IMR-90 (cell line): ENCODE measurements around the gene ORMDL3. TPM values are rescaled to one million over a fixed set of nuclear protein-coding genes. Genes with fewer than 3 reads are reported as not detected.
A peak's percentile ranks its signal among the peaks of the same experiment; 100 is the strongest.

Experiments
- ATAC-seq: fragments of 200-7000 bp; cut with Tn5 transposase; 2 replicates; pipeline ENCODE4 v1.9.1; 2020; ENCODE audit warnings: low read depth, mild to moderate bottlenecking, moderate library complexity
- BruUV-seq: library from RNA; stranded (reverse); fragments of 400-500 nt; replicated peaks from 2 replicates; lab custom pipeline; 2021; lab: Mats Ljungman, UMichigan
- CTCF ChIA-PET: fragments of 300-600 bp; formaldehyde crosslinking; extraction: SDS; loops from one replicate; lab custom pipeline; 2021; ENCODE audit warnings: antibody characterized with exemption; lab: Yijun Ruan, JAX
- POLR2A ChIA-PET: fragments of 300-600 bp; sonication (Branson Sonifier 250); formaldehyde crosslinking; loops from one replicate; lab custom pipeline; 2022; ENCODE audit warnings: antibody characterized with exemption; ENCODE audit not compliant: unreplicated experiment; lab: Charles Lee
- DNase-seq: peaks from one replicate; pipeline ENCODE4 v3.0.0; 2013
- H2AFZ ChIP-seq: replicated peaks from 2 replicates; pipeline ENCODE3; 2013; ENCODE audit warnings: low read length, mild to moderate bottlenecking; ENCODE audit not compliant: poor library complexity
- H2AK5ac ChIP-seq: 2 replicates; pipeline ENCODE4 v1.6.1; 2013; ENCODE audit warnings: low read depth, low read length, inconsistent platforms
- H2AK9ac ChIP-seq: replicated peaks from 2 replicates; pipeline ENCODE3; 2013; ENCODE audit warnings: mild to moderate bottlenecking, low read depth, low read length, moderate library complexity; ENCODE audit not compliant: poor library complexity
- H2BK120ac ChIP-seq: 2 replicates; pipeline ENCODE4 v1.6.1; 2013; ENCODE audit warnings: low read depth, low read length, inconsistent platforms
- H2BK15ac ChIP-seq: 3 replicates; pipeline ENCODE4 v1.6.1; 2013; ENCODE audit warnings: low read depth, low read length, inconsistent platforms
- H2BK20ac ChIP-seq: 2 replicates; pipeline ENCODE4 v1.6.1; 2013; ENCODE audit warnings: low read depth, mild to moderate bottlenecking, inconsistent platforms, low read length, moderate library complexity
- H2BK5ac ChIP-seq: 2 replicates; pipeline ENCODE4 v1.6.1; 2013; ENCODE audit warnings: mild to moderate bottlenecking, low read depth, low read length, inconsistent platforms; ENCODE audit not compliant: poor library complexity, severe bottlenecking
- H3K14ac ChIP-seq: replicated peaks from 2 replicates; pipeline ENCODE4 v1.6.1; 2013; ENCODE audit warnings: low read depth, low read length, inconsistent platforms
- H3K18ac ChIP-seq: 2 replicates; pipeline ENCODE4 v1.6.1; 2013; ENCODE audit warnings: low read depth, low read length, control low read depth
- H3K23ac ChIP-seq: 2 replicates; pipeline ENCODE4 v1.6.1; 2013; ENCODE audit warnings: low read depth, low read length, inconsistent platforms
- H3K27ac ChIP-seq: 2 replicates; pipeline ENCODE4 v1.5.1; 2013; ENCODE audit warnings: mild to moderate bottlenecking, control low read depth, low read length; ENCODE audit not compliant: insufficient read depth
- H3K27me3 ChIP-seq: 2 replicates; pipeline ENCODE4 v1.6.1; 2013; ENCODE audit warnings: low read length; ENCODE audit not compliant: control insufficient read depth, insufficient read depth
- H3K36me3 ChIP-seq: 2 replicates; pipeline ENCODE4 v1.6.1; 2013; ENCODE audit warnings: low read length, mixed read lengths; ENCODE audit not compliant: control insufficient read depth, insufficient read depth
- H3K4ac ChIP-seq: 2 replicates; pipeline ENCODE4 v1.6.1; 2013; ENCODE audit warnings: low read depth, low read length, inconsistent platforms
- H3K4me1 ChIP-seq: 2 replicates; pipeline ENCODE4 v1.6.1; 2013; ENCODE audit warnings: low read length, mixed read lengths; ENCODE audit not compliant: control insufficient read depth, insufficient read depth
- H3K4me2 ChIP-seq: 2 replicates; pipeline ENCODE4 v1.6.1; 2013; ENCODE audit warnings: low read depth, mild to moderate bottlenecking, control low read depth, low read length, moderate library complexity
- H3K4me3 ChIP-seq: 2 replicates; pipeline ENCODE4 v1.5.1; 2013; ENCODE audit warnings: low read depth, mild to moderate bottlenecking, control low read depth, low read length, moderate library complexity; ENCODE audit not compliant: insufficient read depth
- H3K56ac ChIP-seq: 2 replicates; pipeline ENCODE4 v1.6.1; 2013; ENCODE audit warnings: low read length, inconsistent platforms; ENCODE audit not compliant: insufficient read depth; ENCODE audit errors: extremely low read depth
- H3K79me1 ChIP-seq, 2 experiments: 2 replicates each; pipeline ENCODE4 v1.6.1; 2013; ENCODE audit warnings: low read length in 2 of 2, inconsistent platforms in 1 of 2, low read depth in 1 of 2
- H3K9ac ChIP-seq: 2 replicates; pipeline ENCODE4 v1.6.1; 2013; ENCODE audit warnings: low read depth, low read length, control low read depth
- H3K9me1 ChIP-seq: 2 replicates; pipeline ENCODE4 v1.6.1; 2013; ENCODE audit warnings: low read length, inconsistent platforms; ENCODE audit not compliant: insufficient read depth
- H3K9me3 ChIP-seq: 2 replicates; pipeline ENCODE4 v1.6.1; 2013; ENCODE audit warnings: low read length; ENCODE audit not compliant: control insufficient read depth, insufficient read depth
- H4K20me1 ChIP-seq: 2 replicates; pipeline ENCODE4 v1.6.1; 2013; ENCODE audit warnings: low read length, inconsistent platforms; ENCODE audit not compliant: insufficient read depth
- H4K5ac ChIP-seq: 2 replicates; pipeline ENCODE4 v1.6.1; 2013; ENCODE audit warnings: mild to moderate bottlenecking, low read depth, low read length, control low read depth
- H4K8ac ChIP-seq, 2 experiments: 2 replicates each; pipeline ENCODE4 v1.6.1; 2013; ENCODE audit warnings: low read depth in 2 of 2, low read length in 2 of 2, control low read depth in 1 of 2, inconsistent platforms in 1 of 2
- H4K91ac ChIP-seq: 2 replicates; pipeline ENCODE4 v1.6.1; 2013; ENCODE audit warnings: low read depth, low read length, inconsistent platforms; ENCODE audit not compliant: insufficient read depth
- CEBPB ChIP-seq: IDR thresholded peaks from 2 replicates; pipeline ENCODE4 v1.6.1; 2012; ENCODE audit warnings: low read depth, low read length, improper control_type of control experiment
- FOS ChIP-seq: fragments of 150-350 bp; IDR thresholded peaks from 2 replicates; pipeline ENCODE4 v1.6.1; 2016; ENCODE audit warnings: low read depth, low read length
- MXI1 ChIP-seq: IDR thresholded peaks from 2 replicates; pipeline ENCODE4 v1.6.1; 2012; ENCODE audit warnings: low read depth, mild to moderate bottlenecking, low read length, moderate library complexity, borderline replicate concordance
- NFE2L2 ChIP-seq: fragments of 150-350 bp; IDR thresholded peaks from 2 replicates; pipeline ENCODE4 v1.6.1; 2016; ENCODE audit warnings: low read depth, mild to moderate bottlenecking, low read length
- POLR2A ChIP-seq: IDR thresholded peaks from 2 replicates; pipeline ENCODE4 v1.6.1; 2012; ENCODE audit warnings: mild to moderate bottlenecking, low read depth, low read length
- RFX5 ChIP-seq: IDR thresholded peaks from 2 replicates; pipeline ENCODE4 v1.8.0; 2012; ENCODE audit warnings: low read depth, mild to moderate bottlenecking, low read length, moderate library complexity
- WGBS, 2 experiments: methylation state at CpG; one replicate each; pipeline versions ENCODE4 v1.1.5 to v1.1.7; 2013; ENCODE audit warnings: missing lambda C conversion rate in 2 of 2; ENCODE audit not compliant: insufficient read length in 1 of 2; ENCODE audit errors: extremely low coverage in 2 of 2; 5-methylcytosine and 5-hydroxymethylcytosine counted together
- dilution Hi-C: fragments of 300-500 bp; cut with HindIII; formaldehyde crosslinking; loops from one replicate; pipeline ENCODE4 v1.14.3; 2018; ENCODE audit warnings: low sequenced_read_pairs; ENCODE audit not compliant: unreplicated experiment
- in situ Hi-C: fragments of 300-500 bp; cut with MboI; formaldehyde crosslinking; loops from 3 replicates; pipeline ENCODE4 v1.14.3; 2019; ENCODE audit warnings: low sequenced_read_pairs, inconsistent platforms, mixed read lengths
- intact Hi-C: fragments of 100-400 bp; cut with micrococcal nuclease; formaldehyde crosslinking; loops from 2 replicates; pipeline ENCODE4 v1.10.0; 2022
- polyA plus RNA-seq, 3 experiments: library from polyadenylated mRNA; depleted of rRNA; stranded (reverse); fragments of >200 nt; gene quantifications; 2 replicates each; pipeline ENCODE4 v1.2.3, GENCODE V29; 2012; ENCODE audit warnings: low replicate concordance in 1 of 3
- total RNA-seq: library from RNA; depleted of rRNA; stranded (reverse); fragments of >200 nt; gene quantifications from 2 replicates; pipeline ENCODE4 v1.2.3, GENCODE V29; 2012
- TF ChIP-seq, protein P1 (sequence below): fragments of 150-350 bp; IDR thresholded peaks from 2 replicates; pipeline ENCODE4 v1.6.1; 2016; ENCODE audit warnings: low read depth, mild to moderate bottlenecking, low read length, moderate library complexity, borderline replicate concordance
- TF ChIP-seq, protein P2 (sequence below): conservative IDR thresholded peaks from 2 replicates; pipeline ENCODE4 v1.5.1; 2012; ENCODE audit warnings: mild to moderate bottlenecking, low read depth, low read length, improper control_type of control experiment
- TF ChIP-seq, protein P3 (sequence below): fragments of 150-350 bp; IDR thresholded peaks from 2 replicates; pipeline ENCODE4 v1.6.1; 2017; ENCODE audit warnings: mild to moderate bottlenecking, antibody characterized with exemption, low read length, low read depth

Gene ORMDL3
- total and polyA plus RNA-seq, 2 of the 4 experiments (the other 2 are of a cell fraction): 45.7 to 78.6 TPM

DNA sequence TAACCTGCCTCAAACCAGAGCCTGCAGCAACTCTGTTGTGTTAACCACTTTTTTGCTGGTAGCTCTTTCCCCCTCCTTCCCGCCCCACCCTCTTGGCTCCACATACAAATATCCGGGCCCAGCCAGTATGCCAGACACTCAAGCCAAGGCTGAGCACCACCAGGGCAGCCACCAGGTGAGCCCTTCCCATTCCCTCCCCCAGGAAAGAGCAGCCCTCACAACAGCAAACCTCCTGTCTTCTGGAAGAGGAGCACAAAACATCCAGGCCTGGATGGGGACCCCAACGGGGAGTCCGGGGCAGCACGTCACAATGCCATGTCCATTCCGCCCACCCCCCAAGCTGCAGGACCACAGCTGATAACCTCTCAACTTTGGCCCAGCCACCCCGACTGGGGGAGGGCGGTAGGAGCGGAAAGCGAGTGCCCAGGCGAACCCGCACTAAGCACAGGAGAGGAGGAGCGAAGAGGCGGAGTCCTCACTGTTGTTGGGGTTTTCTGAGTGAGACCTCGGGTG lies 757 bp downstream of the ORMDL3 start:
- Histone ChIP-seq H3K27me3 (no peaks in the 10 kb centered on the region), H4K91ac (no peak overlapping the region; the same call in 1 of the 2 replicates), H3K4ac (no peak overlapping the region), H3K36me3 (peaks cover 24% of the 10 kb centered on the region), H4K5ac (0 out of 2 replicates have a peak overlapping the region, but pooled peaks have one; percentile 10), H4K8ac (peak overlapping the region in 1 of 2 experiments; percentile 53; a peak in 1 of 4 replicates), H3K4me2 (peak overlapping the region; percentile 100), H3K9me1 (peaks cover 20% of the 10 kb centered on the region), H3K27ac (peak overlapping the region; percentile 82), H2BK15ac (no peak overlapping the region), H3K9me3 (no peaks in the 10 kb centered on the region), H3K9ac (peak overlapping the region; percentile 86), H2BK120ac (no peak overlapping the region), H2AK9ac (peak overlapping the region; percentile 88), H4K20me1 (peaks cover 51% of the 10 kb centered on the region), H3K4me3 (peak overlapping the region; percentile 56), H2AK5ac (peak overlapping the region; percentile 70), H2AFZ (peak overlapping the region; percentile 91), H3K79me1 (peaks cover 9 to 61% of the 10 kb centered on the region in 2 experiments; a peak in 3 of 4 replicates), H3K56ac (peak overlapping the region; percentile 58; the same call in 1 of the 2 replicates), H2BK20ac (no peak overlapping the region), H3K18ac (no peak overlapping the region; the same call in 1 of the 2 replicates), H2BK5ac (peak overlapping the region; percentile 56), H3K4me1 (peaks cover 41% of the 10 kb centered on the region), H3K23ac (peak overlapping the region; percentile 48; the same call in 1 of the 2 replicates), H3K14ac (peak overlapping the region; percentile 72)
- BruUV-seq: no TSS peak
- DNase-seq: no peak
- ChIA-PET POLR2A (no interaction called here), CTCF (no interaction called here)
- dilution Hi-C loops: no loop called here
- in situ Hi-C loops: no loop called here
- ATAC-seq: peak; percentile 43
- WGBS, 2 experiments: 5% methylated on average over 7 of the region's 15 CpGs; no CpG with 5 or more reads in 1 of the 2 experiments
- TF ChIP-seq MXI1: no peak
- no peak for TF ChIP-seq NFE2L2
- TF ChIP-seq POLR2A: no peak
- TF ChIP-seq, protein P1, sequence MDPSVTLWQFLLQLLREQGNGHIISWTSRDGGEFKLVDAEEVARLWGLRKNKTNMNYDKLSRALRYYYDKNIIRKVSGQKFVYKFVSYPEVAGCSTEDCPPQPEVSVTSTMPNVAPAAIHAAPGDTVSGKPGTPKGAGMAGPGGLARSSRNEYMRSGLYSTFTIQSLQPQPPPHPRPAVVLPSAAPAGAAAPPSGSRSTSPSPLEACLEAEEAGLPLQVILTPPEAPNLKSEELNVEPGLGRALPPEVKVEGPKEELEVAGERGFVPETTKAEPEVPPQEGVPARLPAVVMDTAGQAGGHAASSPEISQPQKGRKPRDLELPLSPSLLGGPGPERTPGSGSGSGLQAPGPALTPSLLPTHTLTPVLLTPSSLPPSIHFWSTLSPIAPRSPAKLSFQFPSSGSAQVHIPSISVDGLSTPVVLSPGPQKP: no peak
- TF ChIP-seq CEBPB: no peak
- TF ChIP-seq, protein P2, sequence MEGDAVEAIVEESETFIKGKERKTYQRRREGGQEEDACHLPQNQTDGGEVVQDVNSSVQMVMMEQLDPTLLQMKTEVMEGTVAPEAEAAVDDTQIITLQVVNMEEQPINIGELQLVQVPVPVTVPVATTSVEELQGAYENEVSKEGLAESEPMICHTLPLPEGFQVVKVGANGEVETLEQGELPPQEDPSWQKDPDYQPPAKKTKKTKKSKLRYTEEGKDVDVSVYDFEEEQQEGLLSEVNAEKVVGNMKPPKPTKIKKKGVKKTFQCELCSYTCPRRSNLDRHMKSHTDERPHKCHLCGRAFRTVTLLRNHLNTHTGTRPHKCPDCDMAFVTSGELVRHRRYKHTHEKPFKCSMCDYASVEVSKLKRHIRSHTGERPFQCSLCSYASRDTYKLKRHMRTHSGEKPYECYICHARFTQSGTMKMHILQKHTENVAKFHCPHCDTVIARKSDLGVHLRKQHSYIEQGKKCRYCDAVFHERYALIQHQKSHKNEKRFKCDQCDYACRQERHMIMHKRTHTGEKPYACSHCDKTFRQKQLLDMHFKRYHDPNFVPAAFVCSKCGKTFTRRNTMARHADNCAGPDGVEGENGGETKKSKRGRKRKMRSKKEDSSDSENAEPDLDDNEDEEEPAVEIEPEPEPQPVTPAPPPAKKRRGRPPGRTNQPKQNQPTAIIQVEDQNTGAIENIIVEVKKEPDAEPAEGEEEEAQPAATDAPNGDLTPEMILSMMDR: no peak
- TF ChIP-seq, protein P3, sequence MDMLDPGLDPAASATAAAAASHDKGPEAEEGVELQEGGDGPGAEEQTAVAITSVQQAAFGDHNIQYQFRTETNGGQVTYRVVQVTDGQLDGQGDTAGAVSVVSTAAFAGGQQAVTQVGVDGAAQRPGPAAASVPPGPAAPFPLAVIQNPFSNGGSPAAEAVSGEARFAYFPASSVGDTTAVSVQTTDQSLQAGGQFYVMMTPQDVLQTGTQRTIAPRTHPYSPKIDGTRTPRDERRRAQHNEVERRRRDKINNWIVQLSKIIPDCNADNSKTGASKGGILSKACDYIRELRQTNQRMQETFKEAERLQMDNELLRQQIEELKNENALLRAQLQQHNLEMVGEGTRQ: no peak
- TF ChIP-seq RFX5: no peak
- TF ChIP-seq FOS: no peak
- intact Hi-C loops: no loop called here
